ENCODE results near the gene CRB3.

Gene CRB3

DNA sequence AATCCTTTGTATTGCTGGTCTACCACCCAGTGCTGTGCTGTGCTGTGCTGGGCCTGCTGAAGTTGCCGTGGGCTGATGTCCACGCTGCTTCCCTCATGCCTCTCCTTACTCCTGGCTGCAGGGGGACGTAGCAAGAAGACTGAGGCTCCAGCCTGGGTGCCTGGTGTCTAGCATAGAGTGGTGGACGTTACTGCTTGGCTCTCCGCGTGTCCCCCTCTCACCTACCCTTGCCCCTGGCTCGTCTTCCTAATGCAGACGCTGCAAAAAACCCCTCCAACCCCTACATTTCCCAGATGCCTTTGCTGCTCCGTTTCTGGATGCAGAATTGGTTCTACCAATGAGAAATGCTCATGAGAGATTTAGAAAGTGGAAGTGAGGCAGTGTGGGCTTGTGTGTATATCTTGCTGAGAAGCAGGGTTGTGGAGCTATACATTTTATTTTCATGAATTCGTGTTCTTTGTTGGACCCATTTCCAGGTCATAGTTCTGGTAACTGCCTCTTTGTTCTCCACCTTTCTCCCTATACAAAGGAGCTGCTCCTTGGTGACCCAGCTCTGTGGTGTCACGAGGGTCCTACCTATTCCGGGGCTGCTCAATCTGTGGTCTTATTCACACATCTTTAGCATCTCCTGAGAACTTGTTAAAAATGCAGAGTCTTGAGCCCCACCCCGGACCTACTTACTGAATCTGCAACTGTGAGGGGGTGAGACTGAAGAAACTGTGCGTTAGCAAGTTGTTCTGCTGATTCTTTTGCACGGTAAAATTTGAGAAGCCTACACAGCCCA is 25.4 kb downstream of the CRB3 start:
- DNase-seq (ENCODE audit: low read depth): no peak
- TF ChIP-seq, protein P1, sequence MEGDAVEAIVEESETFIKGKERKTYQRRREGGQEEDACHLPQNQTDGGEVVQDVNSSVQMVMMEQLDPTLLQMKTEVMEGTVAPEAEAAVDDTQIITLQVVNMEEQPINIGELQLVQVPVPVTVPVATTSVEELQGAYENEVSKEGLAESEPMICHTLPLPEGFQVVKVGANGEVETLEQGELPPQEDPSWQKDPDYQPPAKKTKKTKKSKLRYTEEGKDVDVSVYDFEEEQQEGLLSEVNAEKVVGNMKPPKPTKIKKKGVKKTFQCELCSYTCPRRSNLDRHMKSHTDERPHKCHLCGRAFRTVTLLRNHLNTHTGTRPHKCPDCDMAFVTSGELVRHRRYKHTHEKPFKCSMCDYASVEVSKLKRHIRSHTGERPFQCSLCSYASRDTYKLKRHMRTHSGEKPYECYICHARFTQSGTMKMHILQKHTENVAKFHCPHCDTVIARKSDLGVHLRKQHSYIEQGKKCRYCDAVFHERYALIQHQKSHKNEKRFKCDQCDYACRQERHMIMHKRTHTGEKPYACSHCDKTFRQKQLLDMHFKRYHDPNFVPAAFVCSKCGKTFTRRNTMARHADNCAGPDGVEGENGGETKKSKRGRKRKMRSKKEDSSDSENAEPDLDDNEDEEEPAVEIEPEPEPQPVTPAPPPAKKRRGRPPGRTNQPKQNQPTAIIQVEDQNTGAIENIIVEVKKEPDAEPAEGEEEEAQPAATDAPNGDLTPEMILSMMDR (IDR thresholded peaks at IDR 0.05; ENCODE audit: control insufficient read depth, insufficient read depth, low read depth, low read length, missing control alignments): no peak

DNA sequence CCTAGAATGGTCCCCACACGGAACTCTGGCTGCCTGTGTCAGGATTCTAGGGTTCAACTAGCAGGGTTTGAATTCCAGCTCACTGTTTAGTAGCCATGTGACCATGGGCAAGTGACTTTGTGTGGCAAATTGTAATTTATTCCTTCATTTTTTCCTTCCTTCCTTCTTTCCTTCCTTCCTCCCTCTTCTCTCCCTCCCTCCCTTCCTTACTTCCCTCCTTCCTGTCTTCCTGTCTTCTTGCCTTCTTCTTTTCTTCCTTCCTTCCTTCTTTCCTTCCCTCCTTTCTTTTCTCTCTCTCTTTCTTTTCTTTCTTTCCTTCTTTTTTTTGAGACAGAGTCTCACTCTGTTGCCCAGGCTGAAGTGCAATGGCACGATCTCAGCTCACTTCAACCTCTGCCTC is 26.1 kb downstream of the CRB3 start:
- H3K4me3 ChIP-seq (ENCODE audit: control insufficient read depth, low read depth, low read length): no peak overlapping the region
- DNase-seq (ENCODE audit: low read depth): no peak
- TF ChIP-seq, protein P1 (IDR thresholded peaks at IDR 0.05; ENCODE audit: control insufficient read depth, insufficient read depth, low read depth, low read length, missing control alignments): no peak

More for the DNA sequence above, 25.4 kb downstream of the CRB3 start:
- no peak overlapping the region for H3K4me3 ChIP-seq (ENCODE audit: control insufficient read depth, low read depth, low read length)

DNA sequence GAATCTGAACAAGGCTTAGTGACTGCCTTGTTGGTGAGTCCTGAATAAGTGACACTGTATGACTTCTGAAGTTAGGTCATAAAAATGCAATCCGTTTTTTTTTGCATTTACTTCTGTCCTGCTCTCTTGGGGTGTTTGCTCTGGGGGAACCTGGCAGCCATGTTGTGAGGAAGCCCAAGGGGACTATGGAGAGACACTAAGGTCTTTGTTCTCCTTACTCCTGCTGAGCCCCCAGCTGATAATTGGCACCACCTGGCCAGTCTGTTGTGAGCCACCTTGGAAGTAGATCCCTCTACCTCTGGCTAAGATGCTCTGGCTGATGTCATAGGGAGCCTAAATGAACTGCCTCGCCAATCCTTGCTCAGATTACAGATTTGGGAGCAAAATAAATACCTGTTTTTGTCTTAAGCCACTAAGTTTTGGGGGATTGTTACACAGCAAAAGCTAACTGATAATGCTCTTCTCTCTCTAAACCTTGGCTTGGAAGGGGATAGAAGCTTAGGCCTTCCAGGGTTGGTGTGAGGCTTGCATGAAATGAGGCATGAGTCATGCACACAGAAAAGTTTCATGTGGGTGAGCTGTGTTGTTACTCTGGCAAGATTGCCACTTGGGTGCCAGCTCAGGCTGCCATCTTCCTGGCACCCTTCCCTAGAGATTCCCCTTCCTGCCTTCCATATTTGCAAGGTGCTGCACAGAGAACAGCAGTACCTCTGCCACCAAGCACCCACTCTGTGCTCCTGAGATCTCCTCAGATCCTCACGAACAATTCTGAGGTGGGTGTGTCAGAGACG is 27.9 kb downstream of the CRB3 start:
- TF ChIP-seq, protein P1 (IDR thresholded peaks at IDR 0.05; ENCODE audit: control insufficient read depth, insufficient read depth, low read depth, low read length, missing control alignments): no peak

DNA sequence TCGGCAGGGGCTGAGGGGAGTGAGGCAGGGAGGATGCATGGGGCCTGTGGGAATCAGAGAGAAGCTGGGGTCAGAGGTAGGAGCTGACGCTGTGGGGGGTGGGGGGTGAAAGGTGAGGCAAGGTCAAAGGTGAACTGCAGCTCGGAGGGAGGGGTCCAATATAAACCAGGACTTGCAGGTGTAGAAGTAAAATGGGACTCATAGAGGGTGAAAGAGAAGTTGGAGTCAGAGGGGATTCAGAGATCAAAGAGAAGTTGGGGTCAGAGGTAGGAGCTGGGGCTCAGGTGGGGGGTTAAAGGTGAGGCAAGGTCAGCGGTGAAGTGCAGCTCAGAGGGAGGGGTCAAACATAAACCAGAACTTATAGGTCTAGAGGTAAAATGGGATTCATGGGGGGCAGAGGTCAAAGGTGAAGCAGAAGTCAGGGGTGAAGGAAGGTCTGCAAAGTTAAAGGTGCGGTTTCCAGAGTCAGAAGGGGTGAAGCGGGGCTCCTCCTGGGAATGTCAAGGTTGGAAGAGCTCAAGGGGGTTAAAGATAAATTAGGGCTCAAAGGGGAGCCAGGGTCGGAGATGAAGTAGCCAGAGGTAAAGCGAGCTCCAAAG is 30.5 kb downstream of the CRB3 start:
- DNase-seq (ENCODE audit: low read depth): no peak
- H3K4me3 ChIP-seq (ENCODE audit: control insufficient read depth, low read depth, low read length): no peak overlapping the region
- TF ChIP-seq, protein P1 (IDR thresholded peaks at IDR 0.05; ENCODE audit: control insufficient read depth, insufficient read depth, low read depth, low read length, missing control alignments): no peak

More for the DNA sequence above, 27.9 kb downstream of the CRB3 start:
- H3K4me3 ChIP-seq (ENCODE audit: control insufficient read depth, low read depth, low read length): no peak overlapping the region
- DNase-seq (ENCODE audit: low read depth): no peak

DNA sequence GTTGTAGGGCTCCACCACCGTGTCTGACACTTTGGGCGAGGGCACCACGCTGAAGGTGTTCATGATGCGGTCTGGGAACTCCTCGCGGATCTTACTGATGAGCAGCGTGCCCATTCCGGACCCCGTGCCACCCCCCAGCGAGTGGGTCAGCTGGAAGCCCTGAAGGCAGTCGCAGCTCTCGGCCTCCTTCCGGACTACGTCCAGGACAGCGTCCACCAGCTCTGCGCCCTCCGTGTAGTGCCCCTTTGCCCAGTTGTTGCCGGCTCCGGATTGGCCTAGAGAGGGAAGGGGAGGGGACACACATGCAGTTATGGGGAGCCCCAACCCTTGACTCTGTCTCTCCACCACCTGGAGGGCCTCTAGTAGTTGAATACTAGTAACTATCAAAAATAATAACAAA is 31.9 kb downstream of the CRB3 start:
- H3K4me3 ChIP-seq (ENCODE audit: control insufficient read depth, low read depth, low read length): no peak overlapping the region
- TF ChIP-seq, protein P1 (IDR thresholded peaks at IDR 0.05; ENCODE audit: control insufficient read depth, insufficient read depth, low read depth, low read length, missing control alignments): no peak
- DNase-seq (ENCODE audit: low read depth): no peak

DNA sequence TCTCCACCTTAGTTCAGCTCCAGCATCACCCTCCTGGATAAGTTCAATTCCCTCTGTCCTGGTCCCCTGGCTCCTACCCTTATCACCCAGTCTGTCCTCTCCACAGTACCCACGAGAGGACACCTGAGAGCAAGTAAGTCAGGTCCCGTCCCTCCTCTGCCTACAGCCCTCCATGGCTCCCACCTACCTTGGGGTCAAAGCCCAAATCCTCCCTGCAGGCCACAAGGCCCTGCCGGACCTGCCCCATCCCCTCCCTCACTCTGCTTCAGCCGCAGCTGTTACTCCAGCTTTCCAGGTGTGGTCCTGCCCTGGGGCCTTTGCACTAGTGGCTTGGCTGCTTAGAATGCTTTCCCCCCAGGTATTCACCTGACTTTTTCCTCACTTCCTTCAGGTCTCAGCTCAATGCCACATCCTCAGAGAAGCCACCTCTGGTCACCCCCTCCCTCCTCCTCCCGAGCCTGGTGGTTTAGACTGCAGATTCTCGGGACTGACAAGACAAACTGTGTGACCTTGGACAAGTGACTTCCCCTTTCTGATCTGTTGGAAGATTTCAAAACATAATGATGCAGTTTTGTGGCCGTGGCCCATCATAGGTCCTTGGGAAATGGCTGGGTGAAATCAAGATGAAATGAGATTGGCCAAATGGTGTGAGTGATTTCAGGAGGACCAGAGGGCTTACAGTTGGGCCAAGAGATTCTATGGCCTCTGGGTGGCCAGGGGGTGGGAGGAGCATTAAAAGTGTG is 34.4 kb downstream of the CRB3 start:
- no peak overlapping the region for H3K4me3 ChIP-seq (ENCODE audit: control insufficient read depth, low read depth, low read length)
- no peak for DNase-seq (ENCODE audit: low read depth)
- TF ChIP-seq, protein P1 (IDR thresholded peaks at IDR 0.05; ENCODE audit: control insufficient read depth, insufficient read depth, low read depth, low read length, missing control alignments): no peak
